ENCODE data around the gene RALGAPB.
A peak's percentile ranks its signal among the peaks of the same experiment; 100 is the strongest.
"Not testable (repeated sequence)": the region's sequence is repeated elsewhere in the genome, so short reads cannot be mapped to it uniquely, and the experiment has no call there.

RALGAPB gene

DNA sequence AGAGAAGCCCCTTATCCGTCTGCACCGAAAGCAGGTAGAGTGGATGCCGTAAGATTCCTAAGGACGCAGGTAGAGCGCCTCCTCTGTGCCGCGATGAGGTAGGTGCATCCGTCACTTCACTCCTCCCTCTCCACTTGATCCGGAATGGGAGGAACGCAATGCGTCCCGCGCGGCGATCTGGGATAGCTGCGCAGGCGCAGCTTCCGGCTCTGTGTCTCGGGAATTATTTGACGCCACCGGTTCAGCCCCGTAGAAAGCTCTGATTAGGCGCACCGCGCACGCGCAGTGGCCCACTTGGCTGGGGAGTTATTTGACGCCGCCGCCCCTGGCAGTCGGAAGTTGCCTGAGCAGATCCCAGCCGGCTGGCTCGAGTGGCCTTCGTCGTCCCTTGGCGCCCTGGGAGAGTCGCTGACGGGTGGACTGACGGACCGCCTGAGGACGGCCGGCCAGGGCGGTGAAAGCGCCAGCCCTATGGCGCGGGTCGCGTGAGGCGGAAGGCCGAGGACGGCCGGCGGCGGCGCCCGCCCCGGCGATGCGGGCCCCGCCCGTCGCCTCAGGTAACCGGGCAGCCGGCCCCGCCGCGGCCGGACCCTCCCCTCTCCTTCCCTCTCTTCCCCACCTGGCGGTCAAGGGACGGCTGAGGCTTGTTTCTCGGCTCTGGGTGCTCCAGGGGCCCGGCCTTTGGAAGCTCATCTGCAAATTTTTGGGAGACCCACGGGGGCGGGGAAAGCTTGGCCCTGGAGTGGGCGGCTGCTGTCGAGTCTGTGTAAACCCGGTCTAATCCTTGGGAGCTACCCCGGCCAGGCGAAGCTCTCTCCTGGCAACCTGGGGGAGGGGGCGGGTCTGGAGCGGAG is at the start of gene RALGAPB:
Gene RALGAPB, plus strand, starts transcription at position 331 of the 854 bp plus-strand sequence. CDS start 15,590 bp downstream, outside the sequence.
- DNase-seq (ENCODE audit: low spot score): peak; percentile 95

DNA sequence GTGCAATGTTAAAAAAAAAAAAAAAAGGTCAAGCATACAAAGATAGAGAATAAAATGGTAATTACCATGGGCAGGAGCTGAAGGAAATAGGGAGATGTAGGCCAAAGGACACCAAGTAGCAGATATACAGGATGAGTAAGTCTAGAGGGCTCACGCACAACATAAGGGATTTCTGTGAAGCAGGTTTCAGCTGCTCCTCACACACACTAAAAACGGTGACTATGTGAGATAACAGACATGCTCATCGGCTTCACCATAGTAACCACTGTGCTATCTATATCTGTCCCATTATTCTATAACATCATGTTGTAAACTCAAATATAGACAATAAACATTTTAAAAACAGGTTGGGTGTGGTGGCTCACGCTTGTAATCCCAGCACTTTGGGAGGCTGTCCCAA is 49.1 kb upstream of the RALGAPB start:
- DNase-seq (ENCODE audit: low spot score): no peak

DNA sequence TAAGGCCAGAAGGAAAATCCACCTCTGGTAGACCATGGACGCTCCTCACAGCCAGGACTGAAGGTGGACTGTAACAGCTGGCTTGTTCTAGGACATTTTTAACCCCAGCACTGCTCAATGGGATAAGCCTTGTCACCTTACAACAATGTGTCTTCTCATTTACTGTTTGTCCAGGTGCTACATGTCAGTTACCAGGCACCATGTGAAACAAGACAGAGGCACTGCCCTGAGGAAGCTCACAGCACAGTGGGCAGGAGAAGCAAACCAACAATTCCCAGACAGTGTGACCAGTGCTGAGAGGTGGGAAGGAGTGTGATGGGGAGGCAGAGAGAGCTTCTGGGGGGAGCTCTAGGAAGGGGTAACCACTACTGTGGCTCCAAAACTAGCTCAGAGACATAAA is 48.2 kb upstream of the RALGAPB start:
- DNase-seq (ENCODE audit: low spot score): no peak

DNA sequence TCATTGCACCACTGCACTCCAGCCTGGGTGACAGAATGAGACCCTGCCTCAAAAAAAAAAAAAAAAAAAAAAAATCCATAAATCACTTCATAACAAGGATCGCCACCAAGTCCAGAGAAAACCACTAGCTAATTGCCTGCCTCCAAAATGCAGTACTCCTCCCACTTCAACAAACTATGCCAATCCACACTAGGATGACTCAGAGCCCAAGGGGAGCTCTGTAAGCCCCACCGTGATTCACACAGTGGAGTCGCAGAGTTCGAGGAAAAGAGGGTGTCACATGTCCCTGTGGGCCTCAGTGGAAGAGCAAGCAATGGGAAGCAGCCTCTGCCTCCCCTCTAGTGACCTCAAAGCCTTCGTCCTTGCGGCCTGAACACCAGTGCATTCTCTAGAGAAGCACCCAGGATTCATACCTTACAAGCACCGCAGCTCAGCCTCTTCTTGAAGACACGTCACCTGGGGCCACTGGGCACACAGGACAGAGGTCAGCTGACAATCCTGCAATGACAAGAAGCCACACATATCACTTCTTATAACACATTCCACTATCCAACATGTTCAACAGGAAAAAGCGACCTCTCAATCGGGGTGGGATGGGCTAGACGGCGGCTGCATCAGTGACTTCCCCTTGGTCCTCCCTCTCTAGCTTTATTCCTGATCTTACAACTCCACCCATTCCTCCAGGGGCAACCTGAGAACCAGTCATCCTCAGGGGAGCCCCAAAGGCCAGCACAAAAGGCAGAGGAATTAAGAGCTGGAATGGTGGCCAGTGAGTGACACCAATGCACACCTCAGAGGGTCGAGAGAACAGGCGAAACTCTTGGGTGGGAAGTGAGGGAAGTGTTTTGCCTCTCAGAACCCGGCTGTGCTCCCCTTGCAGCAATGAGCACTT is 46.4 kb upstream of the RALGAPB start:
- DNase-seq (ENCODE audit: low spot score): no peak

DNA sequence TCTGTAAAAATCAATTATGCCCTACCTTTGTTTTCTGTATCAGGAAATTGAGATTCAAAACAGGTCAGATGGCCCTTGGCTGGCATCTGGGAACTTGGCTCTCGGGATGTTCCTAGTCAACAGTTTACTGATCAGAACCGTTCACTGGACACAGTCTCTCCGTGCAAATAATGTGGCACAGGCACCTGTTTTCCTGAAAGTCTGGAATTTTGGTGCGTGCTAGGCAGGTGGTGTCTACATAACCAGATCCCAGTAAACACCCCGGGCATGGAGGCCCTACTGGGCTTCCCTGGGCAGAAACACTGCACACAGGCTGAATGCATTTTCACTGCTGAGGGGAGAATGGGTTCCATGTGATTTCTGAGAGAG is 45.0 kb upstream of the RALGAPB start:
- no peak for DNase-seq (ENCODE audit: low spot score)

DNA sequence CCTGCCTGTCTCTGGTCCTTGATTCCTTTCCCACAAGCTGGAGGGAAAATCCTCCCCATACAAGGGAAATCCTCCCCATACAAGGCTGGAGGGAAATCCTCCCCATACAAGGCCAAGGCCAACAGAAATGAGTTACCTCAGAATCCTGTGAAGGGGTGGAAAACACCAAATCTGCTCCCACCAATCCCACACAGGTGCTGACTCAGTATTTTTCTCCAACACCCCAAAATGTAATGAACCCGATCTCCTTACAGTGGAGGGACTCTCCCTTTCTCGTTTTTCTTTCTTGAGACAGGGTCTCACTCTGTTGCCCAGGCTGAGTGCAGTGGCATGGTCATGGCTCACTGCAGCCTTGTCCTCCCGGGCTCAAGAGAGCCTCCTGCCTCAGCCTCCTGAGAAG is 43.8 kb upstream of the RALGAPB start:
- no peak for DNase-seq (ENCODE audit: low spot score)

DNA sequence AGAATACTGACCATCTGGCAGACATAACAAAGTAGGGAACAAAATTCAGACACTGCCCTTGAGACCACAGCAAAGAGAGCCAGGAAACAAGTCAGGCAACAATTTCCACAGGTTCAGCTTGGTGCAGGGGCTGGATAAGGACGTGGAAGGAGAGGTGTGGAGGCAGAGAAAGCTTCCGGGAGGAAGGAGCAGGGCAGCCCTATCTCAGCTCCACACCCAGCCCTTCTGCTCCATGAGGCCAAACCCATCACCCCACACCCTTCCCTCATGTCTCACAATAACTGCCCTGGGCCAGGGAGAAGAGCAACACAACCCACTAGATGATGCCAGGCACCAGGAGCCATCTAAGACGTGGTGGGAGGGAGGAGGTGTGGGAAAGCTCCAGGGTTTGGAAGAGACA is 43.3 kb upstream of the RALGAPB start:
- DNase-seq (ENCODE audit: low spot score): no peak

DNA sequence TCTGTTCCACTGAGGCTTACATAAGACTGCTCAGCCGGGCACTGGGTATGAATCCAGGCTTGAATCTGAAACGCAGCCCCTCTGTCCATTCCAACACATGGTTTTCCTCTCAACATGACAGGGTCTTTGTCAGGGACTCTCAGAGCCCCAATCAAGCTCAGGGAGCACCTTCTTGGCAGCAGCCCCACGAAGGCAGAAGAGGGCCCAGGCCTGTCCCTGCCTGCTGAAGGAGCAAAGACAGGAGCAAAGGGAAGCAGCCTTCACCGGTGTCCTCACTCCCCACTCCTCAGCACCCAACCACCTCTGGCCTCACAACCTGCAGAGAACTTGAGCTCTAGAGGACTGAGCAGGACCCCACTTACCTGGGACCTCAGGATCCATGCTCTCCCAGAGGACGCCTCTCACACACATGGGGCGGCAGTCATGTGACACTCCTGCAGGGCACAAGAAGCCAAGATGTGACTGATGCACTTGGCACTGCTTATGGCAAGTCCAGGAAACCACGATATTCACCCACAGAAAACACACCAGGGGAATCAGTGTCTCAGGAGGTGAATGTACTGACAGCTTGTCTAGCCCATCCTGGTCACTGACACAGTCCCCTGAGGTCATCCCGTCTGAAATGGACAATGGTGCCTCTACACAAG is 41.8 kb upstream of the RALGAPB start:
- DNase-seq (ENCODE audit: low spot score): no peak

DNA sequence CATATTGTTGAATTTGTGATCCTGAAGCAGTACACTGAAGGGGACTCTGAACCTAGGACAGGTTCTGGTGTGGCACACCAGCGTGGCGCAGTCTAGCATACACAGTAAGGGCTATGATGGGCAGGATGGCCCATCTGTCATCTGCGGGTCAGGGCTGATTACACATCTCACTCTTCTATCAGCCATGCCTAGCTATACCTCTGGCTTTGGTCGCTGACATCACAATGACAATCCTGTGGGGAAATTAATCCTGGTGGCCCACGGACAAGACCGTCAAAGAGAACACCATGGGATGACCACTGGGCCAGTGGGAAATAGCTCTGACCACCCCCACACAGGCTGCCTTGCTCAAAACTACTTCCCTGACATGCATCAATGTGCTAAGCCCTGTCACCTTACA is 40.4 kb upstream of the RALGAPB start:
- DNase-seq (ENCODE audit: low spot score): no peak

DNA sequence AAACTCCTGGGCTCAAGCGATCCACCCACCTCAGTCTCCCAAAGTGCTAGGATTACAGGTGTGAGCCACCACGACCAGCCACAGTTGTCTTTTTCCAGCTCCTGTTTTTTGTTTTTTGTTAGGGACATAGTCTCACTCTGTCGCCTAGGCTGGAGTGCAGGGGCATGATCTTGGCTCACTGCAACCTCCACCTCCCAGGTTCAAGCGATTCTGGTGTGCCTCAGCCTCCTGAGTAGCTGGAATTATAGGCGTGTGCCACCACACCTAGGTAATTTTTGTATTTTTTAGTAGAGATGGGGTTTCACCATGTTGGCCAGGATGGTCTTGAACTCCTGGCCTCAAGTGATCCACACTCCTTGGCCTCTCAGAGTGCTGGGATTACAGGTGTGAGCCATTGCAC is 39.8 kb upstream of the RALGAPB start:
- not testable (repeated sequence) for DNase-seq (ENCODE audit: low spot score)

DNA sequence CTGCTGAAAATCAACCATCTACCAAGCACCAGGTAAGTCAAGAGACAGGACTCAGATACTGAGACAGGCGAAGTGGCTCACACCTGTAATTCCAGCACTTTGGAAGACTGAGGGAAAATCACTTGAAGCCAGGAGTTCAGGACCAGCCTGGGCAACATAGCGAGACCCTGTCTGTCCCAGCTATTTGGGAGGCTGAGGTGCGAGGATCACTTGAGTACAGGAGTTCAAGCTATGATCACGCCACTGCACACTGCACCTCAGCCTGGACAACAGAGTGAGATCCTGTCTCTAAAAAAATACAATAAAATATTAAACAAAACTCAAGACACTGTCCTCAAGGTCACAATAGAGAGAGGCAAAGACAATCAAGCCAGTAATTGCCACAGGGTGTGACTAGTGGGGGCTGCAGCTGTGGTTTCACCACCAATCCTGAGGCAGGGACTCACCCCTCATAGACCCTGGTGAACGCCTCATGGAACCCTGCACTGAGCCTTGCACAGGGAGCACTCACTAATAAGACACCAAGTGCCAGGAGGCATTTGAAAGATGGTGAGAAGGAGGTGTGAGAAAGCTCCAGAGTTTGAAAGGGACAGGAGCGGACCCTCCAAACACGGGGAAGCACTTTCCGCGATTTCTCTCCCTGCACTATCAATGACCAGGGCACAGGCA is 39.2 kb upstream of the RALGAPB start:
- no peak for DNase-seq (ENCODE audit: low spot score)

DNA sequence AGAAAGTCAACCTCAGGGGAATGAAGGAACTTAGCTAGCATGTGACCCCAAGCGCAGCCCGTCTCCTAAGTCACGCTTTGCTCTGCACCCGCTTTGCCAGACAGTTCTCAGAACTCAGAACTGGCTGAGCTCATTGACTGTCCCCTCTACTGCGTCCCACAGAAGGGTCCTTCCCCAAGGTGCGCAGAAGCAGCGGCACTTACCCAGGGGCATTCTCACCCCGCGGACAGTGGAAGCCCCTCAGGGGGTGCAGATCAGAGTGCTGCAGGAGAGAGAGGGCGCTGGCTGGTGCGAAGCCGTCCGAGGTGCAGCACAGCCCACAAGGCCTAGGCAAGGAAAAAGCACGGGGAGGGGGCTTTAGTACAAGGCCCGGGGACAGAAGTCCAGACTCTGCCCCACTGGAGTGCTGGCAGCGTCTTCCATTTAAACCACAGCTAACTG is 38.3 kb upstream of the RALGAPB start:
- DNase-seq (ENCODE audit: low spot score): no peak

DNA sequence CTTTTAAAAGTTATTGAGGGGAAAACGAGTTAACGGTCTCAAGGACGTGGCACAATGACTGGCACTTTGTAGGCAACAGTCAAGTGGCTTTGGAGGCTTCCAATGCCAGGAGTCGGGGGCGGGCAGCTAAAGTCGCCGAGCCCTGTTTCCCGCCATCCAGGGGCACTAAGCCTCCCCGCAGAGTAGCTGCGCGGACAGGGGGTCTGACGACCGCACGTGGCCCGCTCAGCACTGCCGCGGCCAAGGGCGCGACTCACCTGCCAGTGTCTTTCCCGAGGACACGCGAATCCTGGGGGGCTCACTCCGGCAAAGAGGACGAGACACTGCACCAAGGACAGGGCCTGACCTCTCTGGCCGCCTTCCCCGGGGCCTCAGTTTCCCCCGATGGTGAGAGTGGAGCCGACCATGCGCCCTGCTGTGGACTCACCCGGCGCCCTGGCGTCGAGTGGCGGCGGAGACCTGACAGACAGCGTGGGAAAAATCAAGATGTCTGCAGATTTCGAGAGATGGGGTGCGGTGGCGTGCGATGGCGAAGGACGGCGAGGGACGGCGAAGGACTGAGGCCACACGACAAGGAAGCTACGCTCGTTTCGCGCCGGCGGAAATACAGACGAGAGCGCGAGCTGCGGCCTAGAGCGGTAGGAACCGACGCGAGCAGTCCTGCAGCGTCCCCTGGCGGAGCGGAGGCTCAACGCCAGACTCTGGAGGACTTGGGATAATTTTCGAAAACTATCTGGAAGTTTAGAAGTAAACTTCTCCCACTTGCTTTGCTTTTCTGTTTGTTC is 37.7 kb upstream of the RALGAPB start, which contains the start of gene SNHG17:
Gene SNHG17, minus strand, starts transcription at position 559 of the 785 bp plus-strand sequence.
- DNase-seq (ENCODE audit: low spot score): peak; percentile 79

DNA sequence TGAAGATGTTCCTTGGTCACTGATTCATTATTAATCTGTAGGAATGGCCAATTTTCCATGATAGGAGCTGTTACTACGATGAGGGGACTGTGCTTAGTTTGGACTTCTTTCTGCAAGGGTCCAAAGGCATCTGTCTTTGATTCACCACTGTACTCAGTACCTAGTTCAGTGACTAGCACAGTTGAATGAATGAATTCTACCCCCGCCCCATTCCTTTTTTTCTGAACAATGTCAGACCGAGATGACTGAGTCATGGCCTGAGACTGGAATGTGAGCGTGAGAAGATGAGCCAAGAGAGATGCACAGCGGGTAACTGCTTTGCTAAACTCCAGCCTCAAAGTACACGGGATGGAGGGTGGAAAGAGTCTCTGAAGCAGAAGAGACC is 37.1 kb upstream of the RALGAPB start:
- DNase-seq (ENCODE audit: low spot score): no peak

DNA sequence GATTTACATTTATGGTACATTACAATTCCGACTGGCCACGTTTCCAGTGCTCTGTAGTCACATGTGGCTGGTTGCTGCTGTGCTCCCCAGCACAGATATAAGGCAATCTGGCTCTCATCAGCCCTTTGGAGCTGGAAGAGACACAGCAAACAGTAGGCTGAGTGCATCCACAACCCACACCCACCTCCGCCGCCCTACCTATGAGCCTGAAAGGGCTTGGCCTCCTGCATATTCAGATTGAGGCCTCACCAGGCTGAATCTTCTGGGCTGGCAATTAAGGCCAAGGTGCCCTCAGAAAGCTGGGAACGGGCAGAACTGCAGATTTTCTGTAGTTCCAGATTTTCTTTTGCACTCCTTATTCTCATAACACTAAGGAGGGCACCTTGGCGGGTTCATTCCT is 34.8 kb upstream of the RALGAPB start:
- DNase-seq (ENCODE audit: low spot score): no peak

DNA sequence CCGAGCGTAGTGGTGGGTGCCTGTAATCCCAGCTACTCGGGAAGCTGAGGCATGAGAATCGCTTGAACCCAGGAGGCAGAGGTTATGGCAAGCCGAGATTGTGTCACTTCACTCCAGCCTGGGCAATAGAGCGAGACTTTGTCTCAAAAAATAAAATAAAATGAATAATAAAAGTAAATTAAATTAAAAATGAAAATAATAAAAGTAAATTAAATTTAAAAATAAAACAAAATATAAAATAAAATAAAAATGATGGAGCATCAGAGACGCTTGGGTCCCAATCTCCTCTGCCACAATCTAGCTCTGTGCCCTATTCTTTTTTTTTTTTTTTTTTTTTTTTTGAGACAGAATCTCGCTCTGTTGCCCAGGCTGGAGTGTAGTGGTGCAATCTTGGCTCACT is 31.5 kb upstream of the RALGAPB start:
- DNase-seq (ENCODE audit: low spot score): not testable (repeated sequence)

DNA sequence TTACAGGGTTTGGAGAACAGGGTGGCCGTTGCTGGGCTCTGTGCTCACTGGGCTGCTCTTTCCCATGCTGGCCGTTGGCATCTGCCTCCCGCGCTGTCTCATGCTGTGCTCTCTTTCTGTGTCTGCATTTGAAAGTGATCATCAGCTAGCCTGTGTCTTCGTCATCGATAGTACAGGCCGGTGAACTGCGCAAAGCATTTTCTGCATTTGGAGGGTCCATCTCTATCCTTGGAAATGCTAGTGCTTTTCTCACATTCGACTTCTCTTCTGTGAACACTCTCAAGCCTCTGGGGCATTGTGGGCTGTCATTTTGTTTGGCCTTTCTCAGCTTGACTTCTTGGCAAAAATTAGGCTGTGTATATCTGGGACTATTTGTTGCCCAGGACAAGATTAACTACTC is 30.7 kb upstream of the RALGAPB start:
- DNase-seq (ENCODE audit: low spot score): no peak

DNA sequence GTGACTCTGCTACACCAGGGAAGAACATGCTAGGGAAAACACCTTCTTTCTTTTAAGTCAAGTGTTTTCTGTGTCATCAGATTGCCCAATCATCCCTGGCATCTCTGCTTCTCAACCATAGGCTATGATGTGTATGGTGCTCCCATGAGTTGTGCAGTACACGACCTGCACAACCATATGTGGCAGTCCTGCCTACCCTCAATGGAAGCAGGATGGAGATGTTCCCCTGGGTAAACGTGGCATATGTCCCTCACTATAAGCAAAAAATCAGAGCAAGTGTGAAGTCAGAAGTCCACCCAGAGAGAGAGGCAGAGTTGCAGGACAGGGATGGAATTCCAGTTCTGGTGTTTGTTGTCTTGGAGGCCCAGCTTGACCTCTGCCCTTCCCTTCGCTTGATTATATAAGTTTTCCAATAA is 27.3 kb upstream of the RALGAPB start:
- DNase-seq (ENCODE audit: low spot score): no peak

DNA sequence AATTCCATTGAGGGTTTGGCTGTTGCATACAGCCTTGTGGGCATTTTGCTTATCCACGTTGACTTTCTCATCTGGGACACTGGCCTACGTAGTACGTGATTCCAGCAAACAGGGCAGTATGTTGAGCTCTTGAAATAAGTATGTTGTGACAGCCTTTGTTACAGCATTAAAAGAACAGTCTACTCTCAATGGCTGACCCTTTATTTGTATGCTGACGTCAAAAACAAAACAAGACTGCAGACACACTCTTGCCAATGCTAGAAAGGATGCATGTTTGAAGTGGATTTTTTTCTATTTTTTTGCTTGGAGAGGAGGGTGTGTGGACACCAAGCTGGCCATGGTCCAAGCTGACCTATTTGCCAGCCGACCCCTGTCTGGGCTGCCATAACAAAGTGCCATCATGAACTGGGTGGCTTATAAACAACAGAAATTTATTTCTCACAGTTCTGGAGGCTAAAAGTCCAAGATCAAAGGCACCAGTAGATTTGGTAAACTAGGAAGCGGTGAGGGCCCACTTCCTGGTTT is 26.7 kb upstream of the RALGAPB start:
- DNase-seq (ENCODE audit: low spot score): no peak

DNA sequence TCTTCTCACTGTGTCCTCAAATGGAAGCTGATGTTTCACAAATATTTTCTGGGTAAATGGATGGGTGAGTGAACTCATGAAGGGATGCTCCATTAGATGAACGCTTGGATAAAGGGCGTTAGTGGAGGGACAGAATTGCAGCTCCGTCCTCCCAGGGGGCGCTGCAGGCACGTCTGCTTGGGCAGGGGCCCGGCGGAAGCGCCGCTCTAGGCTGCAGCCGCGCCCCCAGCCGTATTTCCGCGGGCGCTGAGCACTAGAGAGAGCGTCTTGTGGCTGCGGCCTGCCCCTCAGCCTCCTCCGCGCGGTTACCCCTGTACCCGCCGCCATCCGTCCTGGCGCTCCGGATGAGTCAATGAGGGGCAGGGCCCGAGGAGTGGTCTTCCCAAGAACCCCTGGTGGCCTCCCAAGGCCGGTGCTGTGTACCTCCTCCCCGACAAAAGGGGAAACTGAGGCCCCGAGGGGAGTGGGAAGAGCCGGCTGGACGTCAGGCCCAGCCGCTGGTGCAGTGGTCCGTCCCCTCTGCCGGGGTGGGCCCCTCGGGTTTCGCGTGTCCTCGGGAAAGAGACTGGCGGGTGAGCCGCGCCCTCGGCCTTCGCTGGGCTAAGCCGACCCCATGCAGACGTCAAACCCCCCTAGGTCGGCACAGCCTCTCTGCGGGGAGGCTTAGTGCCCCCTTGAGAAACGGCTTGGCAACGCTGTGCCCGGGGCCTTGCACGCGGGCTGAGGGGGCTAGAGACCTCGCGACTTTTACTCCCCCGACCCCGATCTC is 26.0 kb upstream of the RALGAPB start:
- peak; percentile 83 for DNase-seq (ENCODE audit: low spot score)
